SK-N-SH (cell line): ENCODE measurements around the gene DAB2. TPM values are rescaled to one million over a fixed set of nuclear protein-coding genes. Genes with fewer than 3 reads are reported as not detected.

ENCODE experiments used
- CTCF ChIA-PET: fragments of 300-600, 350-600 bp; formaldehyde crosslinking; extraction: SDS; loops from one replicate; lab custom pipeline; 2021; lab: Yijun Ruan, JAX
- POLR2A ChIA-PET: fragments of 350-600 bp; sonication (Branson Sonifier 250); formaldehyde crosslinking; extraction: SDS; loops from one replicate; lab custom pipeline; 2020; ENCODE audit warnings: antibody characterized with exemption, inconsistent platforms; lab: Yijun Ruan, JAX
- DNase-seq: peaks from one replicate; pipeline ENCODE4 v3.0.0; 2012
- H2AFZ ChIP-seq: fragments of 200-600 bp; sonication (generic); 2 replicates; pipeline ENCODE4 v1.8.1; 2016; ENCODE audit warnings: antibody characterized with exemption, mild to moderate bottlenecking, low read depth
- H3F3A ChIP-seq: fragments of 200-600 bp; sonication (generic); replicated peaks from 2 replicates; pipeline ENCODE3; 2016; ENCODE audit warnings: antibody characterized with exemption, mild to moderate bottlenecking; ENCODE audit not compliant: insufficient read depth
- H3K27ac ChIP-seq, 2 experiments: fragments of 200-500 bp in 1 of 2; fragments of 200-600 bp in 1 of 2; sonication (Bioruptor generic) in 1 of 2; sonication (generic), shearing (Covaris generic) in 1 of 2; 2 replicates each; pipeline versions ENCODE4 v1.5.1 to v1.6.1; 2014 to 2016; ENCODE audit warnings: low read depth in 2 of 2, inconsistent platforms in 1 of 2, low read length in 1 of 2, mild to moderate bottlenecking in 1 of 2, mixed read lengths in 1 of 2
- H3K27me3 ChIP-seq: fragments of 200-600 bp; sonication (generic), shearing (Covaris generic); 2 replicates; pipeline ENCODE4 v1.6.1; 2016; ENCODE audit warnings: mixed run types; ENCODE audit not compliant: insufficient read depth
- H3K36me3 ChIP-seq, 2 experiments: fragments of 200-500 bp in 1 of 2; fragments of 200-600 bp in 1 of 2; sonication (Bioruptor generic) in 1 of 2; sonication (generic) in 1 of 2; replicated peaks in 1 of 2; 2 replicates each; pipeline versions ENCODE3 to v1.5.1; 2014 to 2016; ENCODE audit warnings: low read length in 1 of 2, mild to moderate bottlenecking in 1 of 2; ENCODE audit not compliant: insufficient read depth in 2 of 2, control insufficient read depth in 1 of 2
- H3K4me1 ChIP-seq, 2 experiments: fragments of 200-500 bp in 1 of 2; fragments of 200-600 bp in 1 of 2; sonication (Bioruptor generic) in 1 of 2; sonication (generic), shearing (Covaris generic) in 1 of 2; 2 replicates each; pipeline versions ENCODE4 v1.5.1 to v1.6.1; 2014 to 2016; ENCODE audit warnings: low read depth in 1 of 2, low read length in 1 of 2, mixed run types in 1 of 2; ENCODE audit not compliant: insufficient read depth in 2 of 2, control insufficient read depth in 1 of 2
- H3K4me2 ChIP-seq: fragments of 200-600 bp; sonication (generic), shearing (Covaris generic); 2 replicates; pipeline ENCODE4 v1.6.1; 2017; ENCODE audit warnings: mixed run types
- H3K4me3 ChIP-seq, 2 experiments: fragments of 200-500 bp in 1 of 2; fragments of 200-600 bp in 1 of 2; sonication (Bioruptor generic) in 1 of 2; sonication (generic), shearing (Covaris generic) in 1 of 2; 2 replicates each; pipeline versions ENCODE4 v1.5.1 to v1.8.1; 2014 to 2016; ENCODE audit warnings: low read depth in 2 of 2, inconsistent platforms in 1 of 2, low read length in 1 of 2, mild to moderate bottlenecking in 1 of 2, mixed read lengths in 1 of 2, moderate library complexity in 1 of 2
- H3K79me2 ChIP-seq: fragments of 200-600 bp; sonication (generic); 2 replicates; pipeline ENCODE4 v1.8.1; 2017; ENCODE audit warnings: mild to moderate bottlenecking; ENCODE audit not compliant: insufficient read depth
- H3K9ac ChIP-seq: fragments of 200-600 bp; sonication (generic); 2 replicates; pipeline ENCODE4 v1.6.1; 2017; ENCODE audit warnings: mixed run types
- H3K9me2 ChIP-seq: fragments of 200-600 bp; sonication (generic); 2 replicates; pipeline ENCODE4 v1.6.1; 2017; ENCODE audit warnings: mixed run types
- H3K9me3 ChIP-seq: fragments of 200-600 bp; sonication (generic); 2 replicates; pipeline ENCODE4 v1.6.1; 2017; ENCODE audit warnings: mixed run types, mild to moderate bottlenecking, moderate library complexity
- H4K20me1 ChIP-seq: fragments of 200-600 bp; sonication (generic); 2 replicates; pipeline ENCODE4 v1.6.1; 2017; ENCODE audit warnings: mild to moderate bottlenecking, mixed run types; ENCODE audit not compliant: insufficient read depth
- CHD2 ChIP-seq: fragments of 150-350 bp; IDR thresholded peaks from 2 replicates; pipeline ENCODE4 v1.6.1; 2018; ENCODE audit warnings: low read length; ENCODE audit not compliant: partially characterized antibody
- ELF1 ChIP-seq: IDR thresholded peaks from 2 replicates; pipeline ENCODE4 v1.4.0; 2012
- EP300 ChIP-seq, 2 experiments: IDR thresholded peaks; 2 replicates each; pipeline versions ENCODE4 v1.4.0 to v1.6.1; 2012; ENCODE audit warnings: borderline replicate concordance in 1 of 2, low read depth in 1 of 2, low read length in 1 of 2
- GATA2 ChIP-seq: sonication (generic); formaldehyde crosslinking; IDR thresholded peaks from 2 replicates; pipeline ENCODE4 v1.5.0; 2020; ENCODE audit warnings: mild to moderate bottlenecking, missing genetic modification reagents
- JUND ChIP-seq: IDR thresholded peaks from 2 replicates; pipeline ENCODE4 v1.4.0; 2012
- MEF2A ChIP-seq: IDR thresholded peaks from 2 replicates; pipeline ENCODE4 v1.4.0; 2012; ENCODE audit warnings: low read depth, borderline replicate concordance
- MXI1 ChIP-seq: IDR thresholded peaks from 2 replicates; pipeline ENCODE4 v1.6.1; 2012; ENCODE audit warnings: mild to moderate bottlenecking, low read depth, low read length, improper control_type of control experiment
- NFIC ChIP-seq: IDR thresholded peaks from 2 replicates; pipeline ENCODE4 v1.4.0; 2012; ENCODE audit warnings: borderline replicate concordance
- NRF1 ChIP-seq: IDR thresholded peaks from 2 replicates; pipeline ENCODE4 v1.6.1; 2012; ENCODE audit warnings: low read depth, mild to moderate bottlenecking, low read length
- POLR2AphosphoS5 ChIP-seq: IDR thresholded peaks from 2 replicates; pipeline ENCODE4 v1.6.1; 2012; ENCODE audit warnings: low read depth, low read length
- RFX5 ChIP-seq: IDR thresholded peaks from 2 replicates; pipeline ENCODE4 v1.6.1; 2012; ENCODE audit warnings: mild to moderate bottlenecking, improper control_type of control experiment, low read length
- TCF12 ChIP-seq: IDR thresholded peaks from 2 replicates; pipeline ENCODE4 v1.4.0; 2012
- TEAD4 ChIP-seq: IDR thresholded peaks from 2 replicates; pipeline ENCODE4 v1.4.0; 2012; ENCODE audit warnings: mild to moderate bottlenecking, borderline replicate concordance; ENCODE audit not compliant: insufficient read depth
- WGBS: methylation state at CpG from one replicate; pipeline ENCODE4 v1.1.6; 2017; ENCODE audit warnings: low lambda C conversion rate; 5-methylcytosine and 5-hydroxymethylcytosine counted together
- polyA plus RNA-seq, 3 experiments: library from polyadenylated mRNA; depleted of rRNA; stranded (reverse); fragments of >200 nt; gene quantifications; 2 replicates each; pipeline ENCODE4 v1.2.3, GENCODE V29; 2012
- TF ChIP-seq, protein P1 (sequence below): fragments of 150-350 bp; IDR thresholded peaks from 2 replicates; pipeline ENCODE4 v1.6.1; 2016; ENCODE audit warnings: mild to moderate bottlenecking, low read depth, low read length
- TF ChIP-seq, protein P2 (sequence below): fragments of 150-350 bp; IDR thresholded peaks from 2 replicates; pipeline ENCODE4 v1.6.1; 2017; ENCODE audit warnings: antibody characterized with exemption, low read length, low read depth, borderline replicate concordance
- TF ChIP-seq, protein P3 (sequence below): IDR thresholded peaks from 2 replicates; pipeline ENCODE4; 2012
- TF ChIP-seq, protein P4 (sequence below): fragments of 200-600 bp; sonication (generic); IDR thresholded peaks from 2 replicates; pipeline ENCODE4 v1.6.1; 2017; ENCODE audit warnings: antibody characterized with exemption, mild to moderate bottlenecking, moderate library complexity
- TF ChIP-seq, protein P5 (sequence below): IDR thresholded peaks from 2 replicates; pipeline ENCODE4 v1.4.0; 2012; ENCODE audit warnings: low read depth, borderline replicate concordance

The DAB2 gene
- polyA plus RNA-seq, 1 of the 3 experiments (the other 2 are of a cell fraction), result 23.7 TPM

DNA sequence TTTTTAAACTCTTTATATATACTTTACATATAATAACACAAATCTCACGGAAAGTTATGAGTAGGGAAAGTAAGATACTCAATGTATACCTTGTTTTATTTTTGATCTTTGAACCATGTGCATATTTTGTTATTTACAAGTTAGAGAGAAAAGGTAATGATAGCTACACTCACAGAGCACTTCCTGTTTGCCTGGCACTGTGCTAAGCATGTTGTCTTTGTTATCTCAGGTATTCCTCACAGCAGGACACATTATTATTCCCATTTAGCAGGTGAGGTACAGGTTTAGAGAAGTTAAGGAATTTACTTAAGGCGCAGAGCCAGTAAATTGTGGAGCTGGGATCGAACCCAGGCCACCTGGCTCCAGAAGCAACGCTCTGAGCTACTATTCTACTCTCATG lies 63.5 kb downstream of the DAB2 start:
- CTCF ChIA-PET, result interaction anchor here (3.4 kb wide), 1 partner anchor 15 kb away, joined by 11 read pairs; no protein-coding TSS in a partner anchor
- Histone ChIP-seq H2AFZ (0 out of 2 replicates have a peak overlapping the region, but pooled peaks have one; percentile 27), H3K4me2 (no peak overlapping the region), H3K36me3 (no peaks in the 10 kb centered on the region), H3K4me1 (peaks cover 0 to 4% of the 10 kb centered on the region in 2 experiments; a peak in 1 of 4 replicates), H3K9me3 (no peaks in the 10 kb centered on the region), H3K79me2 (no peaks in the 10 kb centered on the region), H4K20me1 (no peaks in the 10 kb centered on the region), H3K9ac (no peak overlapping the region), H3K4me3 (no peak overlapping the region), H3K9me2 (no peaks in the 10 kb centered on the region), H3F3A (peaks cover 10% of the 10 kb centered on the region), H3K27ac (peak overlapping the region in 1 of 2 experiments; percentile 68; a peak in 2 of 4 replicates), H3K27me3 (no peaks in the 10 kb centered on the region)
- 3% methylated on average over 4 of the region's 4 CpGs for WGBS
- TF ChIP-seq, protein P1, sequence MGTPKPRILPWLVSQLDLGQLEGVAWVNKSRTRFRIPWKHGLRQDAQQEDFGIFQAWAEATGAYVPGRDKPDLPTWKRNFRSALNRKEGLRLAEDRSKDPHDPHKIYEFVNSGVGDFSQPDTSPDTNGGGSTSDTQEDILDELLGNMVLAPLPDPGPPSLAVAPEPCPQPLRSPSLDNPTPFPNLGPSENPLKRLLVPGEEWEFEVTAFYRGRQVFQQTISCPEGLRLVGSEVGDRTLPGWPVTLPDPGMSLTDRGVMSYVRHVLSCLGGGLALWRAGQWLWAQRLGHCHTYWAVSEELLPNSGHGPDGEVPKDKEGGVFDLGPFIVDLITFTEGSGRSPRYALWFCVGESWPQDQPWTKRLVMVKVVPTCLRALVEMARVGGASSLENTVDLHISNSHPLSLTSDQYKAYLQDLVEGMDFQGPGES, result no peak
- TF ChIP-seq, protein P2, sequence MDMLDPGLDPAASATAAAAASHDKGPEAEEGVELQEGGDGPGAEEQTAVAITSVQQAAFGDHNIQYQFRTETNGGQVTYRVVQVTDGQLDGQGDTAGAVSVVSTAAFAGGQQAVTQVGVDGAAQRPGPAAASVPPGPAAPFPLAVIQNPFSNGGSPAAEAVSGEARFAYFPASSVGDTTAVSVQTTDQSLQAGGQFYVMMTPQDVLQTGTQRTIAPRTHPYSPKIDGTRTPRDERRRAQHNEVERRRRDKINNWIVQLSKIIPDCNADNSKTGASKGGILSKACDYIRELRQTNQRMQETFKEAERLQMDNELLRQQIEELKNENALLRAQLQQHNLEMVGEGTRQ, result no peak
- TF ChIP-seq NFIC (no peak), JUND (no peak), CHD2 (no peak), TCF12 (no peak), NRF1 (no peak), TEAD4 (no peak), RFX5 (no peak)
- TF ChIP-seq, protein P3, sequence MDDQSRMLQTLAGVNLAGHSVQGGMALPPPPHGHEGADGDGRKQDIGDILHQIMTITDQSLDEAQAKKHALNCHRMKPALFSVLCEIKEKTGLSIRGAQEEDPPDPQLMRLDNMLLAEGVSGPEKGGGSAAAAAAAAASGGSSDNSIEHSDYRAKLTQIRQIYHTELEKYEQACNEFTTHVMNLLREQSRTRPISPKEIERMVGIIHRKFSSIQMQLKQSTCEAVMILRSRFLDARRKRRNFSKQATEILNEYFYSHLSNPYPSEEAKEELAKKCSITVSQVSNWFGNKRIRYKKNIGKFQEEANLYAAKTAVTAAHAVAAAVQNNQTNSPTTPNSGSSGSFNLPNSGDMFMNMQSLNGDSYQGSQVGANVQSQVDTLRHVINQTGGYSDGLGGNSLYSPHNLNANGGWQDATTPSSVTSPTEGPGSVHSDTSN, result no peak
- DNase-seq, result no peak
- POLR2A ChIA-PET, result no interaction called here

DNA sequence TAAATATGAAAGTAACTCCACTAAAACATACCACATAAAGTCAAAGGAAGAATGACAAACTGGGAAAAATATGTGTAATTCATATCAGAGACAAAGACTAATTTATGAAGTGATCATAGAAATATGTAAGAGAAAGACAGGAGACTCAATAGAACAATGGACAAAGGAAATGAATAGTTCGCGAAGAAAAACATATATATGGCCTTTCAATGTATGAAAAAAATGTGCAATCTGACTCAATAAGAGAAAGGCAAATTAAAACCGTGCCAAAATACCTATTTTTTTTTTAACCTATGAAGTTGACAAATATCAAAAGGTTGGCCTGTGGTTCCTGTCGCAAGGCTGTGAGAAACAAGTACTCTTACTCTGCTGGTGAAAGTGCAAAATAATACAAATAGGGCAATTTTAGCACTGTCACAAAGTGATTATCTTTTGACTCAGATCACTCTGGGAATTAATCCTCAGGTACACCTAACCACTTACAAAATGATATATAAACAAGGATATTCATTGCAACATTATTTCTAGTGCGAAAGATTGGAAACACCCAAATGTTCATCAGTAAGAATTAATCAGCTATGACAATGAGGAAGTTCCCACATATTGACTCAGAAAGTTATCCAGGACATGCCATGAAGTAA lies 64.2 kb downstream of the DAB2 start:
- CTCF ChIA-PET, result no interaction called here
- Histone ChIP-seq H3K9ac (peak overlapping the region; percentile 5; the same call in 1 of the 2 replicates), H3K4me1 (peaks cover 0 to 4% of the 10 kb centered on the region in 2 experiments; a peak in 1 of 4 replicates), H3K27ac (peak overlapping the region in 1 of 2 experiments; percentile 68; a peak in 2 of 4 replicates), H3K79me2 (no peaks in the 10 kb centered on the region), H3K27me3 (no peaks in the 10 kb centered on the region), H3K4me2 (no peak overlapping the region; the same call in 1 of the 2 replicates), H3F3A (peaks cover 10% of the 10 kb centered on the region), H3K36me3 (no peaks in the 10 kb centered on the region), H2AFZ (no peak overlapping the region), H4K20me1 (no peaks in the 10 kb centered on the region), H3K4me3 (no peak overlapping the region), H3K9me3 (no peaks in the 10 kb centered on the region), H3K9me2 (no peaks in the 10 kb centered on the region)
- 35% methylated on average over 5 of the region's 5 CpGs for WGBS
- DNase-seq, result no peak
- POLR2A ChIA-PET, result no interaction called here
- TF ChIP-seq ELF1 (no peak), MEF2A (no peak), JUND (0 out of 2 replicates have a peak, but pooled peaks have one; percentile 15), TCF12 (peak; percentile 41), EP300 (IDR thresholded peaks at IDR 0.05; ENCODE audit: borderline replicate concordance in 1 of 2, low read depth in 1 of 2, low read length in 1 of 2) (peak in 1 of 2 experiments; percentile 53; a peak in 1 of 4 replicates), GATA2 (no peak), MXI1 (no peak), POLR2AphosphoS5 (no peak)
- TF ChIP-seq, protein P3, result peak; percentile 39; the same call in 1 of the 2 replicates
- TF ChIP-seq, protein P1, result no peak
- TF ChIP-seq, protein P4, sequence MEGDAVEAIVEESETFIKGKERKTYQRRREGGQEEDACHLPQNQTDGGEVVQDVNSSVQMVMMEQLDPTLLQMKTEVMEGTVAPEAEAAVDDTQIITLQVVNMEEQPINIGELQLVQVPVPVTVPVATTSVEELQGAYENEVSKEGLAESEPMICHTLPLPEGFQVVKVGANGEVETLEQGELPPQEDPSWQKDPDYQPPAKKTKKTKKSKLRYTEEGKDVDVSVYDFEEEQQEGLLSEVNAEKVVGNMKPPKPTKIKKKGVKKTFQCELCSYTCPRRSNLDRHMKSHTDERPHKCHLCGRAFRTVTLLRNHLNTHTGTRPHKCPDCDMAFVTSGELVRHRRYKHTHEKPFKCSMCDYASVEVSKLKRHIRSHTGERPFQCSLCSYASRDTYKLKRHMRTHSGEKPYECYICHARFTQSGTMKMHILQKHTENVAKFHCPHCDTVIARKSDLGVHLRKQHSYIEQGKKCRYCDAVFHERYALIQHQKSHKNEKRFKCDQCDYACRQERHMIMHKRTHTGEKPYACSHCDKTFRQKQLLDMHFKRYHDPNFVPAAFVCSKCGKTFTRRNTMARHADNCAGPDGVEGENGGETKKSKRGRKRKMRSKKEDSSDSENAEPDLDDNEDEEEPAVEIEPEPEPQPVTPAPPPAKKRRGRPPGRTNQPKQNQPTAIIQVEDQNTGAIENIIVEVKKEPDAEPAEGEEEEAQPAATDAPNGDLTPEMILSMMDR, result no peak
- TF ChIP-seq, protein P5, sequence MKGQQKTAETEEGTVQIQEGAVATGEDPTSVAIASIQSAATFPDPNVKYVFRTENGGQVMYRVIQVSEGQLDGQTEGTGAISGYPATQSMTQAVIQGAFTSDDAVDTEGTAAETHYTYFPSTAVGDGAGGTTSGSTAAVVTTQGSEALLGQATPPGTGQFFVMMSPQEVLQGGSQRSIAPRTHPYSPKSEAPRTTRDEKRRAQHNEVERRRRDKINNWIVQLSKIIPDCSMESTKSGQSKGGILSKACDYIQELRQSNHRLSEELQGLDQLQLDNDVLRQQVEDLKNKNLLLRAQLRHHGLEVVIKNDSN, result no peak
